ENCODE measurements around the gene CCDC85B. TPM values are rescaled to one million over a fixed set of nuclear protein-coding genes. Genes with fewer than 3 reads are reported as not detected.

CCDC85B gene
- total and polyA plus RNA-seq, 2 of the 13 experiments (the other 11 are each of a cell fraction or from before 2014, with no cell fraction given): 8.2 to 19.5 TPM

- DNase-seq (ENCODE audit: low spot score): no peak
- Histone ChIP-seq H3K79me2 (ENCODE audit: insufficient read depth, low read length) (peaks cover 32% of the 10 kb centered on the region), H3K4me1 (ENCODE audit: insufficient read depth, low read length) (peaks cover 54% of the 10 kb centered on the region), H3K4me2 (ENCODE audit: low read depth, low read length) (peak overlapping the region; percentile 93), H3K9ac (ENCODE audit: insufficient read depth, low read depth, low read length) (peak overlapping the region; percentile 88), H4K20me1 (ENCODE audit: insufficient read depth, low read length) (no peaks in the 10 kb centered on the region), H3K27ac (ENCODE audit: extremely low read length, insufficient read depth, low read length) (peak overlapping the region; percentile 66), H3K36me3 (replicated peaks in 1 of 2; ENCODE audit: control insufficient read depth in 1 of 2, insufficient read depth in 2 of 2, low read length in 2 of 2) (peaks cover 8 to 16% of the 10 kb centered on the region in 2 experiments; a peak in 4 of 5 replicates), H3K27me3 (ENCODE audit: control insufficient read depth in 1 of 2, insufficient read depth in 2 of 2, low read length in 2 of 2) (no peaks in the 10 kb centered on the region; a peak in 1 of 5 replicates), H3K9me3 (ENCODE audit: low read length) (no peaks in the 10 kb centered on the region), H2AFZ (ENCODE audit: low read length) (no peak overlapping the region), H3K4me3 (replicated peaks in 1 of 3; ENCODE audit: insufficient read depth in 1 of 3, low read depth in 2 of 3, low read length in 3 of 3) (peak overlapping the region; percentile 84 to 89 (median 89))
- TSS peak; percentile 54 for BruUV-seq (replicated peaks)
- ChIA-PET CTCF (ENCODE audit: low intra/inter-chr PET ratio, low total read pairs) (interaction anchor here (1.2 kb wide), 1 partner anchor 11 kb away, joined by 3 read pairs; the partner anchor contains the start of gene FIBP), POLR2A (interaction anchor here (0.8 to 6.2 kb wide), 6 partner anchors 8 to 186 kb away, joined by 4 to 95 read pairs (median 8); partner anchors contain the start of genes CCDC85B, FIBP and KAT5)
- 8% methylated on average over 12 of the region's 28 CpGs for WGBS (ENCODE audit: low lambda C conversion rate)
- in situ Hi-C loops (cut with HindIII; ENCODE audit: extremely low pct_ligation_motif_present, low pct_unique_long_range_greater_than_20kb): no loop called here
- ATAC-seq: no peak
- intact Hi-C loops (cut with micrococcal nuclease; ENCODE audit: unreplicated experiment): no loop called here
- FAIRE-seq: no peak
- no peak for TF ChIP-seq NR3C1 (CRISPR knock-in tag; IDR thresholded peaks at IDR 0.05)
- no peak; the same call in 1 of the 2 replicates for TF ChIP-seq ZFX (CRISPR knock-in tag; IDR thresholded peaks at IDR 0.05; ENCODE audit: low read depth)
- TF ChIP-seq CENPT (CRISPR knock-in tag; IDR thresholded peaks at IDR 0.05; ENCODE audit: low read depth): no peak
- no peak for TF ChIP-seq HIVEP1 (CRISPR knock-in tag; IDR thresholded peaks at IDR 0.05)
- no peak for TF ChIP-seq STAT6 (CRISPR knock-in tag; IDR thresholded peaks at IDR 0.05; ENCODE audit: borderline replicate concordance)
- TF ChIP-seq ZBTB2 (CRISPR knock-in tag; IDR thresholded peaks at IDR 0.05; ENCODE audit: low read depth): no peak
- no peak for TF ChIP-seq HNRNPH1 (optimal IDR thresholded peaks at IDR 0.05; ENCODE audit: low read depth, low read length)
- no peak for TF ChIP-seq SALL1 (CRISPR knock-in tag; IDR thresholded peaks at IDR 0.05)
- no peak for TF ChIP-seq ATM (IDR thresholded peaks at IDR 0.05; ENCODE audit: borderline replicate concordance)
- no peak for TF ChIP-seq FOXA1 (IDR thresholded peaks at IDR 0.05)
- TF ChIP-seq FOXA1 (CRISPR knock-in tag; IDR thresholded peaks at IDR 0.05): no peak
- no peak for TF ChIP-seq TFAP4 (IDR thresholded peaks at IDR 0.05; ENCODE audit: borderline replicate concordance, low read depth)
- no peak for TF ChIP-seq PBX3 (CRISPR knock-in tag; IDR thresholded peaks at IDR 0.05; ENCODE audit: borderline replicate concordance)
- TF ChIP-seq CEBPG (CRISPR knock-in tag; IDR thresholded peaks at IDR 0.05): 0 out of 2 replicates have a peak, but pooled peaks have one; percentile 25
- TF ChIP-seq ZNF766 (CRISPR knock-in tag; IDR thresholded peaks at IDR 0.05; ENCODE audit: borderline replicate concordance): 0 out of 2 replicates have a peak, but pooled peaks have one; percentile 38
- TF ChIP-seq ZNF232 (CRISPR knock-in tag; IDR thresholded peaks at IDR 0.05; ENCODE audit: borderline replicate concordance): no peak
Observed at GRCh38 chr11:65898656-65899355, 8.3 kb downstream of the CCDC85B start.

Data from HepG2 (cell line).